ENCODE measurements around the gene PACRGL. TPM values are rescaled to one million over a fixed set of nuclear protein-coding genes. Genes with fewer than 3 reads are reported as not detected.
A peak's percentile ranks its signal among the peaks of the same experiment; 100 is the strongest.
"Not testable (repeated sequence)": the region's sequence is repeated elsewhere in the genome, so short reads cannot be mapped to it uniquely, and the experiment has no call there.

The PACRGL gene
- total RNA-seq, 2 experiments from 2014 or later: 9.8 to 10.5 TPM

GRCh38 chr4:20746000-20746399 is 45.7 kb downstream of the PACRGL start:
- CTCF ChIA-PET; POLR2A ChIA-PET; intact Hi-C loops (cut with micrococcal nuclease); DNase-seq; H3K27me3 Mint-ChIP-seq; H3K27ac Mint-ChIP-seq; H3K4me1 Mint-ChIP-seq (ENCODE audit: low read depth); H3K4me3 Mint-ChIP-seq: not testable (repeated sequence)
- Mint-ChIP-seq H3K9me3 (peaks cover 38% of the 10 kb centered on the region), H3K36me3 (peaks cover 14% of the 10 kb centered on the region)

DNA sequence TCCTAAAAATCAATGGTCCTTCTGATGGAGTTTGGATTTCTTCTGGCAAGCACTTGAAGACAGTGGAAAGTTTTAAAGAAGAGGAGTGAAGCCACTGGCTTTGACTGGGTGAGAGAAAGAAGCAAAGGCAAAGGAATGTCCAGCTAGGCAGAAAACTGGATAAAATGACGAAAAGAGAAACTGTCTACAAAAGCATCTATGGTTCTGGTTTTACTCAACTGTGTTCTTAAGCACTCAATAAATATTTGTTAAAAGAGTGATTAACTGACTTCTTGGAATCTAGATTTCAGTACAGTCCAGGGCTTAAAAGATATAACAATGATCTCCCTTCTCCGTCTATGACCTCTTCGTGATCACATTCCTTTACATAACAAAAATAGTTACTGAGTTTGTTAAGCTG is 52.4 kb downstream of the PACRGL start:
- H3K36me3 Mint-ChIP-seq: peaks cover 8% of the 10 kb centered on the region
- no peaks in the 10 kb centered on the region for H3K9me3 Mint-ChIP-seq
- POLR2A ChIA-PET: no interaction called here
- intact Hi-C loops (cut with micrococcal nuclease): no loop called here
- H3K4me1 Mint-ChIP-seq (ENCODE audit: low read depth): no peaks in the 10 kb centered on the region
- no peak for DNase-seq
- H3K27me3 Mint-ChIP-seq: no peaks in the 10 kb centered on the region
- no peak overlapping the region for H3K4me3 Mint-ChIP-seq
- H3K27ac Mint-ChIP-seq: no peak overlapping the region
- CTCF ChIA-PET: no interaction called here

DNA sequence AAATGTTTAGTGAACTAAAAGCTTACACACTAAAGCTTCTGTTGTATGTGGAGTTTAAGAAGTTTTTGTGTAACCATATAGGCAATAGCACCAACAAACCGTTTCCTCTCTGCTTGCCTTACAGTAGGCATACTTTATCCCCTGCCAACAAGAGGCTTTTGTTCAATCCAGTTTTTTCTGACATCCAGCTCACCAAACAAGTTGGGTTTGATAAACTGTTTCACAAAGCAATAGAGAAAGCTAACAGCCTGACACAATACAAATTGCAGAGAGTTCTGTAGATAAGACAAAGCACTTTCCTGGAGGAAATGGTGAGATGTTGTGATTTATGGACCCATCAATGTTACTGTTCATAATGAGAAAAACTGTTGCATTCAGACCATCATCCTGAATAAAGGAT is 53.8 kb downstream of the PACRGL start:
- Mint-ChIP-seq H3K4me1 (ENCODE audit: low read depth) (no peaks in the 10 kb centered on the region), H3K27ac (no peak overlapping the region), H3K36me3 (peaks cover 8% of the 10 kb centered on the region), H3K27me3 (no peaks in the 10 kb centered on the region), H3K9me3 (no peaks in the 10 kb centered on the region), H3K4me3 (no peak overlapping the region)
- no peak for DNase-seq
- CTCF ChIA-PET: no interaction called here
- POLR2A ChIA-PET: no interaction called here
- intact Hi-C loops (cut with micrococcal nuclease): no loop called here

GRCh38 chr4:20760053-20760452 is 59.8 kb downstream of the PACRGL start:
- POLR2A ChIA-PET: no interaction called here
- CTCF ChIA-PET: no interaction called here
- no peak overlapping the region for H3K4me3 Mint-ChIP-seq
- intact Hi-C loops (cut with micrococcal nuclease): no loop called here
- DNase-seq: no peak
- no peak overlapping the region for H3K27ac Mint-ChIP-seq
- no peaks in the 10 kb centered on the region for H3K36me3 Mint-ChIP-seq
- H3K9me3 Mint-ChIP-seq: no peaks in the 10 kb centered on the region
- H3K4me1 Mint-ChIP-seq (ENCODE audit: low read depth): no peaks in the 10 kb centered on the region
- H3K27me3 Mint-ChIP-seq: no peaks in the 10 kb centered on the region

GRCh38 chr4:20761382-20761781 is 61.1 kb downstream of the PACRGL start:
- no peak for DNase-seq
- ChIA-PET POLR2A (no interaction called here), CTCF (interaction anchor here (0.6 to 1.5 kb wide), 2 partner anchors 11 to 25 kb away, joined by 4 to 7 read pairs; no protein-coding TSS in a partner anchor)
- Mint-ChIP-seq H3K36me3 (no peaks in the 10 kb centered on the region), H3K4me3 (no peak overlapping the region), H3K27me3 (no peaks in the 10 kb centered on the region), H3K4me1 (ENCODE audit: low read depth) (no peaks in the 10 kb centered on the region), H3K27ac (no peak overlapping the region), H3K9me3 (no peaks in the 10 kb centered on the region)
- intact Hi-C loops (cut with micrococcal nuclease): no loop called here

GRCh38 chr4:20761826-20762225 is 61.6 kb downstream of the PACRGL start:
- ChIA-PET CTCF (interaction anchor here (0.6 to 1.5 kb wide), 2 partner anchors 11 to 26 kb away, joined by 4 to 7 read pairs; no protein-coding TSS in a partner anchor), POLR2A (no interaction called here)
- no peak overlapping the region for H3K4me3 Mint-ChIP-seq
- H3K27ac Mint-ChIP-seq: no peak overlapping the region
- no peaks in the 10 kb centered on the region for H3K27me3 Mint-ChIP-seq
- no peaks in the 10 kb centered on the region for H3K36me3 Mint-ChIP-seq
- intact Hi-C loops (cut with micrococcal nuclease): no loop called here
- H3K4me1 Mint-ChIP-seq (ENCODE audit: low read depth): no peaks in the 10 kb centered on the region
- no peak for DNase-seq
- no peaks in the 10 kb centered on the region for H3K9me3 Mint-ChIP-seq

GRCh38 chr4:20764366-20764992 is 64.2 kb downstream of the PACRGL start:
- ChIA-PET POLR2A (no interaction called here), CTCF (interaction anchor here (2.1 kb wide), 1 partner anchor 9 kb away, joined by 8 read pairs; no protein-coding TSS in a partner anchor)
- Mint-ChIP-seq H3K27me3 (no peaks in the 10 kb centered on the region), H3K36me3 (no peaks in the 10 kb centered on the region), H3K4me1 (ENCODE audit: low read depth) (no peaks in the 10 kb centered on the region), H3K27ac (no peak overlapping the region), H3K4me3 (no peak overlapping the region), H3K9me3 (no peaks in the 10 kb centered on the region)
- intact Hi-C loops (cut with micrococcal nuclease): no loop called here
- DNase-seq: no peak

DNA sequence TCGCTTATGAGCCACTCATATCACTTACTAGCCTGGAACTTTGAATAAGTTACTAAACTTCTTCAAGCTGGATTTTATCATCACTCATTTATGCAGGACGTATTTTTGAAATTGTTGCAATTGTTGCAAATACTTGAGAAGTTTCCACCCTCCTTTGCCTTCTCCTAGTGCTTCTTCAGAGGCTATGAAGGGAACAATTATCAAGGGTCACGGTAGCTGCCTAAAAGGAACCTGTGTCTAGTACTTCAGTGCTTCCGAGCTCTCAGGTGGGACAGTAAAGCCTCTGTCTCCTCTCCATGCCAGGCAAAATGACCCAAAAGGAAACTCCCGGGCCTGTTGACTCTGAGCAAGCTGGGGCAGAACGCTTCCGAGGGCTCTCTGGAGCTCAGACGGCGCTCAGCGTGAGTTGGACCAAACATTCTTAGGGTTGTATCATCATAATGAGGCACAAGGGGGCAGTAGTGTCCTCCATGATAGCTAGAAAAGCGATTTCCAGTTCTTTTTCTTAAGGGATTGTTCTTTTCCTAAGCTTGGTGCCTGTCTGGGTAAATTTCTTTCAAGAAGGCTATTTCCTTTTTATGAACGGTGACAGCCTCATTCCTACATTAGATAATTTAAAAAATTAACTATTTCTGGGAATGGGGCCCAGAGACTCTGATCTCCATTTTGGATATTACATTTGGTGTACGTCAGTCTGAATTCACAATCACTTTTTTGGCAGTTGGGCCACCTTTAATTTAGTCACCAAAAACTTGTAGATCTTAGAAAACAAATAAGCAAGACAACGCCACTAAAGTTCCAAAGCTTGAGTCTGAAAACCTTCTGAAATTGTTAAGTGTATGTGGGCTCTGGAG is 73.1 kb downstream of the PACRGL start:
- Mint-ChIP-seq H3K9me3 (no peaks in the 10 kb centered on the region), H3K4me3 (no peak overlapping the region), H3K4me1 (ENCODE audit: low read depth) (no peaks in the 10 kb centered on the region), H3K27me3 (no peaks in the 10 kb centered on the region), H3K36me3 (peaks cover 2% of the 10 kb centered on the region), H3K27ac (no peak overlapping the region)
- peak; percentile 17 for DNase-seq
- intact Hi-C loops (cut with micrococcal nuclease): loop anchor here (5.0 kb wide), 1 partner anchor 694 kb away; no protein-coding TSS in a partner anchor
- ChIA-PET CTCF (interaction anchor here (0.7 to 4.7 kb wide), 14 partner anchors 9 to 993 kb away, joined by 3 to 38 read pairs (median 4); no protein-coding TSS in a partner anchor), POLR2A (interaction anchor here (0.7 kb wide), 1 partner anchor 994 kb away, joined by 3 read pairs; no protein-coding TSS in a partner anchor)

DNA sequence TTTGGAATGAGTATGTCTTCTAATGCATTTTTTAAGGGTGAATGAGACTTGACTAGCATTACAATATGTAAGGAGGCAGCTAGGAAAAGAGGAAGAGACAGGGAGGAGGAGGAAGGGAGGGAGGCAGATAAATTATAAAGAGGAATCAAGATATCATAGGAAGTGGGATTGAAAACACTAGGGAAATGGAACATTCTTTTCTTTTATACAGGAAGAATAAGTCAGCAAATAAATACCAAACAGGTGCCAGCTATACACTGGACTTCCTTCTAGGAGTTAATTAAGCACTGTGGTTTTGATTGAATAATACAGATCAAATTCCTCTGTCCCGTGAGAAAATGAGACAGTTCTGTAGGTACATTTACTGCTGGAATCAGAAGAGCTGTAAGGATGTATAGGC is 78.6 kb downstream of the PACRGL start:
- ChIA-PET CTCF (no interaction called here), POLR2A (no interaction called here)
- H3K4me3 Mint-ChIP-seq: no peak overlapping the region
- intact Hi-C loops (cut with micrococcal nuclease): no loop called here
- no peak for DNase-seq
- peaks cover 21% of the 10 kb centered on the region for H3K9me3 Mint-ChIP-seq
- no peaks in the 10 kb centered on the region for H3K27me3 Mint-ChIP-seq
- H3K4me1 Mint-ChIP-seq (ENCODE audit: low read depth): no peaks in the 10 kb centered on the region
- H3K27ac Mint-ChIP-seq: no peak overlapping the region
- peaks cover 5% of the 10 kb centered on the region for H3K36me3 Mint-ChIP-seq

DNA sequence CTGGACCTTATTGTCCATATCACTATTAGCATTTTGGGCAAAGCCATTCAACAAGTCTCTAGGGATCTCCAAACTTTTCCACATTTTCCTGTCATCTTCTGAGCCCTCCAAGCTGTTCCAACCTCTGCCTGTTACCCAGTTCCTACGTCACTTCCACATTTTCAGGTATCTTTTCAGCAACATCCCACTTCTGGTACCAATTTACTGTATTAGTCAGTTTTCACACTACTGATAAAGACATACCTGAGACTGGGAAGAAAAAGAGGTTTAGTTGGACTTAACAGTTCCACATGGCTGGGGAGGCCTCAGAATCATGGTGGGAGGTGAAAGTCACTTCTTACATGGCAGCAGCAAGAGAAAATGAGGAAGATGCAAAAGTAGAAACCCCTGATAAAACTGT is 82.9 kb downstream of the PACRGL start:
- DNase-seq; H3K36me3 Mint-ChIP-seq; H3K27ac Mint-ChIP-seq; intact Hi-C loops (cut with micrococcal nuclease); H3K27me3 Mint-ChIP-seq; H3K4me3 Mint-ChIP-seq; H3K4me1 Mint-ChIP-seq (ENCODE audit: low read depth); CTCF ChIA-PET; POLR2A ChIA-PET: not testable (repeated sequence)
- H3K9me3 Mint-ChIP-seq: peaks cover 21% of the 10 kb centered on the region

DNA sequence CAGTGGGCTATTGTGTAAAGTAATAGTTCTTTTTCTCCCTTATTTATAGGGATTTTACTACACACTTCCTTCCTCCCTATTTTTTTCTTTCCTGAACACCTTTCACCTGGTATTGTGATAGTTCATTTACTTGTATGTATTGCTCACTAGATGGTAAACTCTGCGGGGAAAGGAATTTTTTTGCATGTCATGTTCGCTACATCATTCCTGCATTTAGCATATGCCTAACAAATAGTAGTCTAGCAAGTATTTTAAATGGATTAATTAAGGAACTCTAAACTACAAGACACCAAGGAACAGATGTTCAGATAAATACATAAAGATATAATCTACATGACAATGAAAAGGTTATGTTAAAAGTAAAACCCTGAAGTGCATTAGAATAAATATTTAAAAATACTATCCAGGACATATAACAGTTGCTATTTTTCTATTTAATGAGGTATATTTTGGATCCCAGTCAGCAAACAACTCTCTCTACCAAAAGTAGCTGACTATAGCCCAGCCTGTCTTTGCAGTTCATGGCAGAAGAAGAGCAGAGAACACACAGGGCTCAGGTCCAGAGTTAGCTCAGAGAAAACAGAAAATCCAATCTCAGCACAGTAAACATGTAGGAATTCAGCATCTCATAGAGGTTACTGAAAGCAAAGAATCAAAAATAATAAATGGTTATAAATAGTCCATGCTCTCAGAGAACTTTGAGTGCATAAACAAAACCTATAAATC is 87.8 kb downstream of the PACRGL start:
- Mint-ChIP-seq H3K27ac (no peak overlapping the region), H3K4me1 (ENCODE audit: low read depth) (no peaks in the 10 kb centered on the region), H3K4me3 (no peak overlapping the region), H3K9me3 (peaks cover 4% of the 10 kb centered on the region), H3K36me3 (no peaks in the 10 kb centered on the region), H3K27me3 (no peaks in the 10 kb centered on the region)
- ChIA-PET POLR2A (no interaction called here), CTCF (no interaction called here)
- intact Hi-C loops (cut with micrococcal nuclease): no loop called here
- DNase-seq: no peak

Measured in activated CD4-positive, alpha-beta memory T cell treated with anti-CD3 and anti-CD28 coated beads for 36 hours (primary cell).